HepG2 (cell line): ENCODE results near the gene DCAKD. TPM values are rescaled to one million over a fixed set of nuclear protein-coding genes. Genes with fewer than 3 reads are reported as not detected.

Experiments used
- ATAC-seq: fragments of 200-7000 bp; cut with Tn5 transposase; 3 replicates; pipeline ENCODE4 v1.9.1; 2020; ENCODE audit warnings: mild to moderate bottlenecking, moderate library complexity
- BruUV-seq: library from RNA; stranded (reverse); fragments of 400-500 nt; replicated peaks from 2 replicates; lab custom pipeline; 2021; lab: Mats Ljungman, UMichigan
- CTCF ChIA-PET: fragments of 300-600 bp; formaldehyde crosslinking; extraction: SDS; loops from one replicate; lab custom pipeline; 2021; ENCODE audit warnings: low total read pairs, inconsistent platforms, low intra/inter-chr PET ratio; lab: Yijun Ruan, JAX
- POLR2A ChIA-PET: fragments of 350-600 bp; sonication (Branson Sonifier 250); formaldehyde crosslinking; loops from one replicate; lab custom pipeline; 2020; ENCODE audit warnings: antibody characterized with exemption, inconsistent platforms; lab: Yijun Ruan, JAX
- DNase-seq: peaks from one replicate; pipeline ENCODE4 v3.0.0-alpha.2; 2015; ENCODE audit warnings: low spot score
- FAIRE-seq: peaks from 3 replicates; lab custom pipeline; 2011; peaks lifted over from hg19 to GRCh38; lab: Jason Lieb, UNC
- H2AFZ ChIP-seq: one replicate; pipeline ENCODE4 v1.6.1; 2011; ENCODE audit warnings: low read length, inconsistent platforms
- H3K27ac ChIP-seq: fragments of 300-600 bp; 3 replicates; pipeline ENCODE4 v1.8.0; 2011; ENCODE audit warnings: mixed run types, mild to moderate bottlenecking, mixed read lengths, low read length, inconsistent platforms; ENCODE audit not compliant: insufficient read depth; ENCODE audit errors: extremely low read length
- H3K27me3 ChIP-seq, 2 experiments: fragments of 200-600 bp in 1 of 2; 2 replicates in 1 of 2; 3 replicates in 1 of 2; pipeline versions ENCODE4 v1.6.0 to v1.8.0; 2011; ENCODE audit warnings: low read length in 2 of 2, mild to moderate bottlenecking in 2 of 2, moderate library complexity in 2 of 2, inconsistent platforms in 1 of 2; ENCODE audit not compliant: insufficient read depth in 2 of 2, control insufficient read depth in 1 of 2
- H3K36me3 ChIP-seq, 2 experiments: fragments of 200-600 bp in 1 of 2; replicated peaks in 1 of 2; 2 replicates in 1 of 2; 3 replicates in 1 of 2; pipeline versions ENCODE4 v1.5.1 to v1.8.0; 2011; ENCODE audit warnings: low read length in 2 of 2, inconsistent platforms in 1 of 2; ENCODE audit not compliant: insufficient read depth in 2 of 2, control insufficient read depth in 1 of 2
- H3K4me1 ChIP-seq: 2 replicates; pipeline ENCODE4 v1.5.1; 2012; ENCODE audit warnings: low read length, inconsistent platforms; ENCODE audit not compliant: insufficient read depth
- H3K4me2 ChIP-seq: 2 replicates; pipeline ENCODE4 v1.6.0; 2011; ENCODE audit warnings: low read depth, low read length, inconsistent platforms
- H3K4me3 ChIP-seq, 3 experiments: fragments of 200-600 bp in 1 of 3; sonication (generic), shearing (Covaris generic) in 1 of 3; replicated peaks in 1 of 3; 2 replicates each; pipeline ENCODE4 v1.5.1; 2011 to 2016; ENCODE audit warnings: low read length in 3 of 3, inconsistent platforms in 2 of 3, low read depth in 2 of 3, mild to moderate bottlenecking in 2 of 3, control low read depth in 1 of 3, mixed read lengths in 1 of 3; ENCODE audit not compliant: insufficient read depth in 1 of 3
- H3K79me2 ChIP-seq: one replicate; pipeline ENCODE4 v1.6.1; 2011; ENCODE audit warnings: low read length, inconsistent platforms; ENCODE audit not compliant: insufficient read depth
- H3K9ac ChIP-seq: 2 replicates; pipeline ENCODE4 v1.6.0; 2011; ENCODE audit warnings: mild to moderate bottlenecking, low read depth, low read length, inconsistent platforms; ENCODE audit not compliant: insufficient read depth
- H3K9me3 ChIP-seq: 2 replicates; pipeline ENCODE4 v1.5.1; 2012; ENCODE audit warnings: mild to moderate bottlenecking, low read length
- H4K20me1 ChIP-seq: 2 replicates; pipeline ENCODE4 v1.6.0; 2011; ENCODE audit warnings: inconsistent platforms, mild to moderate bottlenecking, low read length, moderate library complexity; ENCODE audit not compliant: insufficient read depth
- HDAC6 ChIP-seq: fragments of 200-600 bp; sonication (generic); IDR thresholded peaks from 2 replicates; pipeline ENCODE4 v1.7.0; 2017; ENCODE audit warnings: mild to moderate bottlenecking, antibody characterized with exemption, low read length, low read depth
- KIAA2018 ChIP-seq: sonication (generic); formaldehyde crosslinking; IDR thresholded peaks from 2 replicates; pipeline ENCODE4 v1.5.0; 2020; ENCODE audit warnings: mild to moderate bottlenecking, missing genetic modification reagents, borderline replicate concordance
- PHF5A ChIP-seq: IDR thresholded peaks from one replicate; pipeline ENCODE4 v1.6.1; 2018; ENCODE audit warnings: low read depth, missing genetic modification reagents; ENCODE audit not compliant: unreplicated experiment
- PREB ChIP-seq: sonication (generic); formaldehyde crosslinking; IDR thresholded peaks from 2 replicates; pipeline ENCODE4 v1.4.0; 2020; ENCODE audit warnings: missing genetic modification reagents
- ZNF180 ChIP-seq: sonication (generic); formaldehyde crosslinking; IDR thresholded peaks from 2 replicates; pipeline ENCODE4 v1.4.0; 2020; ENCODE audit warnings: low read depth, missing genetic modification reagents, borderline replicate concordance
- ZNF333 ChIP-seq: sonication (generic); formaldehyde crosslinking; IDR thresholded peaks from 2 replicates; pipeline ENCODE4 v1.4.0; 2020; ENCODE audit warnings: mild to moderate bottlenecking, missing genetic modification reagents, borderline replicate concordance
- ZUFSP ChIP-seq: sonication (generic); formaldehyde crosslinking; IDR thresholded peaks from 2 replicates; pipeline ENCODE4 v1.9.0; 2021; ENCODE audit warnings: missing genetic modification reagents, mild to moderate bottlenecking, borderline replicate concordance
- WGBS: methylation state at CpG from one replicate; pipeline ENCODE4 v1.1.6; 2017; ENCODE audit warnings: low lambda C conversion rate; 5-methylcytosine and 5-hydroxymethylcytosine counted together
- in situ Hi-C: cut with HindIII; loops from 2 replicates; pipeline ENCODE4 v1.10.0; 2017; ENCODE audit warnings: low pct_unique_long_range_greater_than_20kb; ENCODE audit not compliant: extremely low pct_ligation_motif_present
- intact Hi-C: fragments of 100-400 bp; cut with micrococcal nuclease; formaldehyde crosslinking; loops from one replicate; pipeline ENCODE4 v1.10.0; 2022; ENCODE audit not compliant: unreplicated experiment
- polyA plus RNA-seq, 8 experiments: library from polyadenylated mRNA; depleted of rRNA in 3 of 8; stranded (reverse) in 7 of 8; unstranded in 1 of 8; fragments of >200 nt; fragmentation: Illumina TruSeq in 4 of 8; extraction: Trizol in 4 of 8; gene quantifications; 2 replicates each; pipeline versions ENCODE4 v1.2.1 to v1.2.3, GENCODE V29; 2011 to 2016; ENCODE audit warnings: low read depth in 4 of 8, missing spikeins in 1 of 8, mixed read lengths in 1 of 8; ENCODE audit not compliant: insufficient read depth in 1 of 8
- total RNA-seq, 5 experiments: library from RNA; depleted of rRNA; stranded (reverse); fragments of >200 nt; fragmentation: Illumina TruSeq; extraction: Trizol; gene quantifications; 2 replicates each; pipeline ENCODE4 v1.2.3, GENCODE V29; 2016; ENCODE audit warnings: low read depth in 1 of 5

DCAKD gene
- total and polyA plus RNA-seq, 2 of the 13 experiments (the other 11 are each of a cell fraction or from before 2014, with no cell fraction given): 25.9 to 29.2 TPM

GRCh38 chr17:45018848-45019711 lies 32.4 kb downstream of the DCAKD start:
- in situ Hi-C loops: loop anchor here (5.0 to 25.0 kb wide), 2 partner anchors 97 to 232 kb away; no protein-coding TSS in a partner anchor
- TF ChIP-seq PHF5A (no peak), HDAC6 (no peak), ZUFSP (CRISPR knock-in tag) (no peak), PREB (CRISPR knock-in tag) (no peak), ZNF180 (CRISPR knock-in tag) (no peak), ZNF333 (no peak), KIAA2018 (CRISPR knock-in tag) (no peak)

More at GRCh38 chr17:45018848-45019711, 32.4 kb downstream of the DCAKD start:
- BruUV-seq: no TSS peak
- Histone ChIP-seq H3K4me3 (peak overlapping the region; percentile 52 to 75 (median 71)), H3K9ac (peak overlapping the region; percentile 45; the same call in 1 of the 2 replicates), H4K20me1 (no peaks in the 10 kb centered on the region), H3K27ac (no peak overlapping the region), H3K9me3 (no peaks in the 10 kb centered on the region), H3K27me3 (peaks cover 0 to 16% of the 10 kb centered on the region in 2 experiments; a peak in 2 of 5 replicates), H3K4me2 (peak overlapping the region; percentile 95), H3K79me2 (no peaks in the 10 kb centered on the region), H3K4me1 (peaks cover 67% of the 10 kb centered on the region), H2AFZ (no peak overlapping the region), H3K36me3 (no peaks in the 10 kb centered on the region; a peak in 1 of 5 replicates)
- ATAC-seq (peak; percentile 65), FAIRE-seq (no peak), DNase-seq (no peak)
- POLR2A ChIA-PET: interaction anchor here (0.9 kb wide), 2 partner anchors 108 to 243 kb away, joined by 3 read pairs; no protein-coding TSS in a partner anchor
- WGBS: under 1% methylated on average over 37 of the region's 82 CpGs
- intact Hi-C loops: no loop called here
- CTCF ChIA-PET: interaction anchor here (1.0 to 4.8 kb wide), 4 partner anchors 98 to 243 kb away, joined by 3 to 24 read pairs (median 4); partner anchors contain the start of gene PLCD3
